GM12873 (cell line): Measurements from ENCODE around the gene RNF168.

Source experiments
- TF ChIP-seq, protein P1 (sequence below): IDR thresholded peaks from 2 replicates; pipeline ENCODE4 v1.5.1; 2012; ENCODE audit warnings: low read depth, mild to moderate bottlenecking, moderate library complexity, low read length, control low read depth; ENCODE audit not compliant: insufficient read depth; ENCODE audit errors: missing control alignments

The RNF168 gene, protein sequence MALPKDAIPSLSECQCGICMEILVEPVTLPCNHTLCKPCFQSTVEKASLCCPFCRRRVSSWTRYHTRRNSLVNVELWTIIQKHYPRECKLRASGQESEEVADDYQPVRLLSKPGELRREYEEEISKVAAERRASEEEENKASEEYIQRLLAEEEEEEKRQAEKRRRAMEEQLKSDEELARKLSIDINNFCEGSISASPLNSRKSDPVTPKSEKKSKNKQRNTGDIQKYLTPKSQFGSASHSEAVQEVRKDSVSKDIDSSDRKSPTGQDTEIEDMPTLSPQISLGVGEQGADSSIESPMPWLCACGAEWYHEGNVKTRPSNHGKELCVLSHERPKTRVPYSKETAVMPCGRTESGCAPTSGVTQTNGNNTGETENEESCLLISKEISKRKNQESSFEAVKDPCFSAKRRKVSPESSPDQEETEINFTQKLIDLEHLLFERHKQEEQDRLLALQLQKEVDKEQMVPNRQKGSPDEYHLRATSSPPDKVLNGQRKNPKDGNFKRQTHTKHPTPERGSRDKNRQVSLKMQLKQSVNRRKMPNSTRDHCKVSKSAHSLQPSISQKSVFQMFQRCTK

DNA sequence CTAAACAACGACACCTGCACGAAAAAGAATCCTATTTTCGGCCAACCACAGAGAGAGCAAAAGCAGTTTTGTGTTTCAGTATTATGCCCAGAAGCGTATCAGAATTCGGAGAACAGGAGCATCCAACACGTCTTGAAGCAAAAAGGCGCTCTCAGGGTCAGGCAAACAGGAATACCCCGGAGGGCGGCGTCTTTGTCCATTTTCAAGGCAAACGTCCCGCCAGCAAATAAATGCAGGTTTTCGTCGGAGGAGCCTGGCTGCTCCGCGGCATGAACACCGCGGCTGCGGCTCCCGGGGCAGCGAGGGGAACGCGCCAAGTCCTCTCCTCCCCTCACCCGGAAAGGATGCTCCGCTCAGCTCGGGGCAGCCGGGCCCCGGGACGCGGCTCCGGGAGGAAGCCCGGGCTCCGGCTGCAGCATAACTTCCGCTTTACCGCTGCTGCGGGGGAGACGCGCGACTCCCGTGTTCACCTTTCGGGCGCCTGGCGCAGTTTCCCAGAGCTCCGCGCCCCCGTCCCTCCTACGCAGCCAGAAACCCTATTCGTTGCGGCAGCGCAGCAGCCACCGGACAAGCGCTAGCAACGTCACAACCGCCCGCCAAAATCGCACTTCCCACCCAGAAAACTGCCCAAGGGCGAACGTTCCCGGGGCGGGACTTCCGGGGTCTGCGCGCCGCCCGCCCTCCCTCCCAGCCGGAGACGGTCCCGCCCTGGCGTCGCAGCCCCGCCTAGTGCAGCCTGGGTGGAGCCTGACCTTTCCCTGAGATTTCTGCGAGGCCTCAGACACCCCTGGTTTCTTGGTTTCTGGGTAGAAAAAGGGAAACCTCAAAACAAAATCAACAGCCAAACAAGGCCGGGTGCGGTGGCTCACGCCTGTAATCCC, at the start of gene RNF168:
RNF168 (minus strand) TSS at position 573 of the 881 bp plus-strand sequence. CDS start 595 bp downstream, outside the sequence.
- TF ChIP-seq, protein P1, sequence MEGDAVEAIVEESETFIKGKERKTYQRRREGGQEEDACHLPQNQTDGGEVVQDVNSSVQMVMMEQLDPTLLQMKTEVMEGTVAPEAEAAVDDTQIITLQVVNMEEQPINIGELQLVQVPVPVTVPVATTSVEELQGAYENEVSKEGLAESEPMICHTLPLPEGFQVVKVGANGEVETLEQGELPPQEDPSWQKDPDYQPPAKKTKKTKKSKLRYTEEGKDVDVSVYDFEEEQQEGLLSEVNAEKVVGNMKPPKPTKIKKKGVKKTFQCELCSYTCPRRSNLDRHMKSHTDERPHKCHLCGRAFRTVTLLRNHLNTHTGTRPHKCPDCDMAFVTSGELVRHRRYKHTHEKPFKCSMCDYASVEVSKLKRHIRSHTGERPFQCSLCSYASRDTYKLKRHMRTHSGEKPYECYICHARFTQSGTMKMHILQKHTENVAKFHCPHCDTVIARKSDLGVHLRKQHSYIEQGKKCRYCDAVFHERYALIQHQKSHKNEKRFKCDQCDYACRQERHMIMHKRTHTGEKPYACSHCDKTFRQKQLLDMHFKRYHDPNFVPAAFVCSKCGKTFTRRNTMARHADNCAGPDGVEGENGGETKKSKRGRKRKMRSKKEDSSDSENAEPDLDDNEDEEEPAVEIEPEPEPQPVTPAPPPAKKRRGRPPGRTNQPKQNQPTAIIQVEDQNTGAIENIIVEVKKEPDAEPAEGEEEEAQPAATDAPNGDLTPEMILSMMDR: no peak

DNA sequence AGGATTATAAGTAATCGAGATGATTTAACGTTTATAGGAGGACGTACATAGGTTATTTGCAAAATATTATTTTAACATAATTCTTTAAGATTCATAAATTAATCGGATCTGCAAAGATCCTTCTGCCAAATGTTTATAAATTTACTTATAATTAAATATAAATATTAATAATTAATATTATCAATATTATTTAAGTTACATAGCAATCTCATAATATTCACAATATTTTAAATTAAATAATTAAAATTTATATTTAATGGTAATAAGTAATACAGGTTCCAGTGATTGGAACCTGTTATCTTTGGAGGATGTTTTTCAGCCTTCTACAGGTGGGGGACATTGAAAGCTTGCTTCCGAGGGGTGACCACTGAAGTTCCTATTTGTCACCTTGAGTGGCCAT, 48.7 kb upstream of the RNF168 start:
- TF ChIP-seq, protein P1: no peak

DNA sequence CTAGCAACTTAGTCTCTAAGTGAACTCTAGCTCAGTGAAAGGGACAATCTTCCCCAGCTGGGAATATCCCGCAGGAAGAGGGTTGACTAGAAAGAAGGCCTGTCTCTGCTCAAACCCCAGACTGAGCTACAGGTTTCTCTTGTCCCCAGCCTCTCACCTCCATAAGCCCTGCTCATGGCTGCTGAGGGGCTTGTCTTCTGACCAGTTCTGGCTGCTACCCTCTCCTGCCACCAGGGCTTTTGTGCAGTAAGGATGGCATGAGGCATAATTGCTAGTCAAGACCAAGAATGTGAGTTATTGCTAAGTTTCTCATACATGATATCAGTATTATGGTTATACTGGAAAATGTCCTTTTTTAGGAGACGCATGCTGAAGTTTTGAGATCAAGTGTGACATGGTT, 43.5 kb upstream of the RNF168 start:
- TF ChIP-seq, protein P1: peak; percentile 19

DNA sequence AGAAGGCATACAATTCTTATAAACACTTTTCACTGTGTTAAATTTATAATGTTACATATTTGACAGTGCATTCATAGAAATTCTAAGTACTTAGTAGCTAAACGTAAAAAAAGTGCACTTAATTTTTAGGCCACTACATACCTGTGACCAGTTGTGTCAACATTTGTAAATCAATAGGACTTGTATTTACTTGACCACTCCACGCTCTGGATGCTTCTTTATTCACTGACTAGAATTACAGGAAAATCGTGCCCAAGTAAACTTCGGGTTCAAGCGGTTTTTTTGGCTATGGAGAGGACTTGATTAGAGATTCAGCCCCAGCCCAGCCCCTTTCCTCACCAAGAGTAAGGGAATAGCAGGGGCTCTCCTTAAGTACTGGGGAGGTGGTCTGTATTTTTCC, 43.0 kb upstream of the RNF168 start:
- TF ChIP-seq, protein P1: no peak

DNA sequence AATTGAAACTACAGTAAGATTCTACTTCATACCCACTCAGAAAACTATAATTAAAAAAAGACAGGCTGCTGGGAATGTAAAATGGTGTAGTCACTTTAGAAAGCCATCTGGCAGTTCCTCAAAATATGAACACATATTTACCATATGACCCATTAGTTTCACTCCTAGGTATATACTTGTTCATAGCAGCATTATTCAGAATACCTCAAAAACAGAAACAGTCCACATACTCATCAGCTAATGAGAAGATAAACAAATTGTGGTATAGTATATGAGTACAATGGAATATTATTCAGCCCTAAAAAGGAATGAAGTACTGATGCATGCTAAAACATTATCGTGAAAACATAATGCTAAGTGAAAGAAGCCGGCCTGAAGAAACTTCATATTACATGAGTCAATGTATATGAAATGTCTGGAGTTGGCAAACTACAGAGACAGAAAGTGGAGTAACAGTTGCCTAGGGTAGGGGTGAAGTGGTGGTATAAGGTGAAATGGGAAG, 41.0 kb upstream of the RNF168 start:
- TF ChIP-seq, protein P1: no peak

DNA sequence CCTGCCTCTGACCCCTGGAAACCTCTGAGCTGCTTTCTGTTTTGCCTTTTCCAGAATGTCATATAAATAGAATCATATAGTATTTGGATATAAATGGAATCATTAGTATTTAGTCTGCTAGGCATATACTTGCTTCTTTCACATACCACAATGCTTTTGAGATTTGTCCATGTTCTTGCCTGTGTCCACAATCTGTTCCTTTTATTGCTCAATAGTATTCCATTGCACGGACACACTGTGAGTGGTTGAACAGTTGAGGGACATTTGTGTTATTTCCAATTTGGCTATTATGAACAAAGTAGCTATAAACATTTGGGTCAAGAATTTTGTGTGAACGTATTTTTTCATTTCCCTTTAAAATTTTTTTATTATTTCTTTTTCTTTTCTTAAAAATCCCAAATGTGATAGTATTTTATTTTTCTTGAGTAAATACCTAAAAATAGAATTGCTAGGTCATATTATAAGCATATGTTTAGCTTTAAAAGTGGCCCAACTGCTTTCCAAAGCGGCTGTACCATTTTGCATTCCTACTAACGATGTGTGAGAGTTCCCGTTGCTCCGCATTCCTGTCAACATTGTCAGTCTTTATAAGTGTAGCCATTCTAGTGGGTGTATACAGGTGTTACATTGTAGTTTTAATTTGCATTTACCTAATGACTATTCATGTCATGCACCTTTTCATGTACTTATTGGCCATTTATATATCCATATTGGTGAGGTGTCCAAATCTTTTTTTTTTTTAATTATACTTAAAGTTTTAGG, 38.3 kb upstream of the RNF168 start:
- TF ChIP-seq, protein P1: no peak
